B cell (primary cell): ENCODE results near the gene SSU72. TPM values are rescaled to one million over a fixed set of nuclear protein-coding genes. Genes with fewer than 3 reads are reported as not detected.

Experiments used
- ATAC-seq: fragments of 200-7000 bp; cut with Tn5 transposase; one replicate; pipeline ENCODE4 v1.10.0; 2021; ENCODE audit warnings: low read depth, mild to moderate bottlenecking, moderate number of reproducible peaks, moderate library complexity
- CTCF ChIA-PET: fragments of 350-600 bp; sonication (Branson Sonifier 250); formaldehyde crosslinking; loops from one replicate; lab custom pipeline; 2021; ENCODE audit warnings: antibody characterized with exemption, inconsistent platforms; lab: Charles Lee
- POLR2A ChIA-PET: fragments of 350-600 bp; sonication (Branson Sonifier 250); formaldehyde crosslinking; loops from one replicate; lab custom pipeline; 2021; ENCODE audit warnings: antibody characterized with exemption; lab: Charles Lee
- DNase-seq: peaks from one replicate; pipeline ENCODE4 v3.0.0; 2013
- H2AFZ ChIP-seq: 2 replicates; pipeline ENCODE4 v1.6.1; 2012; ENCODE audit warnings: mild to moderate bottlenecking, low read depth, low read length; ENCODE audit not compliant: insufficient read depth, poor library complexity, severe bottlenecking
- H3K27ac ChIP-seq, 2 donors: 1 replicate in 1 of 2; 2 replicates in 1 of 2; pipeline ENCODE4 v1.5.1; 2012 to 2013; ENCODE audit warnings: low read length in 2 of 2, mild to moderate bottlenecking in 2 of 2, moderate library complexity in 1 of 2
- H3K27me3 ChIP-seq, 4 experiments: fragments of 200-600 bp in 1 of 4; sonication (generic) in 1 of 4; replicated peaks in 1 of 4; 1 replicate in 2 of 4; 2 replicates in 2 of 4; pipeline versions ENCODE4 v1.6.1 to v1.7.0; 2013 to 2016; ENCODE audit warnings: low read length in 3 of 4, mild to moderate bottlenecking in 2 of 4, mixed read lengths in 1 of 4, moderate library complexity in 1 of 4; ENCODE audit not compliant: insufficient read depth in 4 of 4, control insufficient read depth in 3 of 4; ENCODE audit errors: control extremely low read depth in 1 of 4
- H3K36me3 ChIP-seq, 2 experiments: replicated peaks in 1 of 2; 1 replicate in 1 of 2; 2 replicates in 1 of 2; pipeline versions ENCODE4 v1.6.1 to v1.7.1; 2013; ENCODE audit warnings: low read length in 1 of 2; ENCODE audit not compliant: insufficient read depth in 2 of 2, control insufficient read depth in 1 of 2; ENCODE audit errors: control extremely low read depth in 1 of 2, extremely low read depth in 1 of 2
- H3K4me1 ChIP-seq, 2 donors: fragments of 200-600 bp in 1 of 2; sonication (generic) in 1 of 2; 1 replicate in 1 of 2; 2 replicates in 1 of 2; pipeline versions ENCODE4 v1.5.1 to v1.6.1; 2013 to 2017; ENCODE audit warnings: low read length in 2 of 2; ENCODE audit not compliant: control insufficient read depth in 2 of 2, insufficient read depth in 2 of 2
- H3K4me2 ChIP-seq: replicated peaks from 2 replicates; pipeline ENCODE3; 2012; ENCODE audit warnings: mild to moderate bottlenecking, low read depth, low read length; ENCODE audit not compliant: poor library complexity, severe bottlenecking
- H3K4me3 ChIP-seq, 5 experiments: fragments of 200-600 bp in 1 of 5; sonication (generic) in 1 of 5; 1 replicate in 3 of 5; 2 replicates in 2 of 5; pipeline versions ENCODE4 v1.5.1 to v1.7.0; 2011 to 2016; ENCODE audit warnings: low read length in 4 of 5, mild to moderate bottlenecking in 4 of 5, low read depth in 2 of 5, control low read depth in 1 of 5, moderate library complexity in 1 of 5; ENCODE audit not compliant: insufficient read depth in 1 of 5; ENCODE audit errors: control extremely low read depth in 1 of 5, extremely low read depth in 1 of 5
- H3K79me2 ChIP-seq: fragments of 200-600 bp; sonication (generic); one replicate; pipeline ENCODE4 v1.6.0; 2016; ENCODE audit warnings: low read length; ENCODE audit not compliant: control insufficient read depth, insufficient read depth
- H3K9ac ChIP-seq: fragments of 200-600 bp; sonication (generic); 2 replicates; pipeline ENCODE4 v1.6.1; 2017; ENCODE audit warnings: mild to moderate bottlenecking, low read length, moderate library complexity
- H3K9me3 ChIP-seq, 3 donors: one replicate each; pipeline versions ENCODE4 v1.6.1 to v1.7.1; 2013; ENCODE audit warnings: low read length in 2 of 3; ENCODE audit not compliant: control insufficient read depth in 2 of 3, insufficient read depth in 1 of 3; ENCODE audit errors: control extremely low read depth in 1 of 3
- H4K20me1 ChIP-seq: 2 replicates; pipeline ENCODE4 v1.6.0; 2012; ENCODE audit warnings: mild to moderate bottlenecking, low read length; ENCODE audit not compliant: insufficient read depth, control insufficient read depth, poor library complexity, severe bottlenecking
- H3K27ac Mint-ChIP-seq: one replicate; pipeline ENCODE4 v1.8.0; 2021; ENCODE audit warnings: mixed read lengths
- H3K27me3 Mint-ChIP-seq: one replicate; pipeline ENCODE4 v1.8.0; 2021; ENCODE audit warnings: mixed read lengths
- H3K4me1 Mint-ChIP-seq: one replicate; pipeline ENCODE4 v1.8.0; 2021; ENCODE audit warnings: mixed read lengths
- H3K4me3 Mint-ChIP-seq: one replicate; pipeline ENCODE4 v1.8.0; 2021; ENCODE audit warnings: mixed read lengths
- H3K9me3 Mint-ChIP-seq: one replicate; pipeline ENCODE4 v1.8.0; 2022; ENCODE audit warnings: mixed read lengths; ENCODE audit not compliant: insufficient read depth
- EZH2 ChIP-seq: IDR thresholded peaks from 2 replicates; pipeline ENCODE4 v1.6.1; 2012; ENCODE audit warnings: borderline replicate concordance, low read depth, mild to moderate bottlenecking, moderate library complexity, low read length; ENCODE audit not compliant: insufficient read depth, poor library complexity, severe bottlenecking
- WGBS: methylation state at CpG from one replicate; pipeline ENCODE4 v1.1.5; 2013; ENCODE audit warnings: missing lambda C conversion rate; ENCODE audit not compliant: insufficient coverage; 5-methylcytosine and 5-hydroxymethylcytosine counted together
- intact Hi-C: fragments of 100-400 bp; cut with micrococcal nuclease; formaldehyde crosslinking; loops from one replicate; pipeline ENCODE4 v1.10.0; 2022
- polyA plus RNA-seq: library from polyadenylated mRNA; depleted of rRNA; stranded (reverse); fragments of >200 nt; gene quantifications from 2 replicates; pipeline ENCODE4 v1.2.3, GENCODE V29; 2012
- total RNA-seq, 2 donors: library from RNA; stranded (reverse); fragments of 120-200 nt in 1 of 2; gene quantifications; 1 replicate in 1 of 2; 2 replicates in 1 of 2; pipeline versions ENCODE4 v1.2.3 to v1.2.4, GENCODE V29; 2013 to 2022
- TF ChIP-seq, protein P1 (sequence below): fragments of 200-600 bp; IDR thresholded peaks from one replicate; pipeline ENCODE4 v1.8.0; 2022; ENCODE audit warnings: antibody characterized with exemption, mild to moderate bottlenecking

Gene SSU72
- total and polyA plus RNA-seq, 2 donors (not counting 1 experiment from before 2014, with no cell fraction given), result 86.8 to 112 TPM

DNA sequence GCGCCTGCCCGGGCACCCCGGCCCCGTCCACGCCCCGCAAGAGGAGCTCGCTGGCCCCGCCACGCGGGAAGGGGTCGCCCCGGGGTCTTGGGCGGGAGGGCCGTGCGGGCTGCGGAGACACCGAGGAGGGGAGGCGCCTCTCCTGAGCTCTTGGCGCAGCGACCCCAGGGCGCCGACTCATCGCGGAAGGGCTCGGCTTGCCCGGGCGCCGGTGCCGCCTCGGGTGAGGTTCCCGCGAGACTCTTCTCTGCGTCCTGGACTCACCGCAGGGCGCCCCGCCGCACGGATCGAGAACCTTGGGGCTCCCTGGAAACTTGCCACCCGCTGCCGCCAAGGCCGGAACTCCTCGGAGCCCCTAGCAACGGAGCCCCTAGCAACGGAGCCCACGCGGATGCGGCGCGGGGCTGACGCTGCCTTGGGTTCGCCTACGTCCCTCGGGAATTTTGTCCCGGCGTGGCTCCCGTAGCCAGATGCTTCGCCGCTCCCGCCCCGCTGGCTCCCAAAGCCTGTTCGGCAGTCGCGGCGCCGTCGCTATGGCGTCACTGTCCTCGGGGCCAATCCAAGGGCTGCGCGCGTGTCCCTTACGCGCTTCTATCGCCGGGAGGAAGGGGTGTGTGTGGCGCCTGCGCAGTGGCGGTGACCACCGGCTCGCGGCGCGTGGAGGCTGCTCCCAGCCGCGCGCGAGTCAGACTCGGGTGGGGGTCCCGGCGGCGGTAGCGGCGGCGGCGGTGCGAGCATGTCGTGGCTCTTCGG lies 63.0 kb downstream of the SSU72 start, which contains the start of gene ATAD3A:
Gene ATAD3A, plus strand, starts transcription at position 630 of the 753 bp plus-strand sequence. Its CDS starts 107 bp downstream, at position 737.
- H3K36me3 ChIP-seq, result no peaks in the 10 kb centered on the region

More for the DNA sequence above, 63.0 kb downstream of the SSU72 start, which contains the start of gene ATAD3A:
- H4K20me1 ChIP-seq, result no peaks in the 10 kb centered on the region
- H3K4me3 ChIP-seq, result peak within 1 kb of the TSS; percentile 47 to 92 (median 87)
- ChIA-PET POLR2A (interaction anchor here (0.6 to 0.7 kb wide), 2 partner anchors 220 to 414 kb away, joined by 3 read pairs; no protein-coding TSS in a partner anchor), CTCF (no interaction called here)
- H3K27ac ChIP-seq, result peak within 1 kb of the TSS; percentile 90 to 94
- H3K27ac Mint-ChIP-seq, result peak within 1 kb of the TSS; percentile 94
- peak within 1 kb of the TSS; percentile 95 for H3K4me3 Mint-ChIP-seq
- no peaks in the 10 kb centered on the region for H3K27me3 Mint-ChIP-seq
- under 1% methylated on average over 99 of the region's 99 CpGs for WGBS
- H3K4me2 ChIP-seq, result peak within 1 kb of the TSS; percentile 93
- H3K27me3 ChIP-seq, result no peaks in the 10 kb centered on the region
- no peak for TF ChIP-seq EZH2
- TF ChIP-seq, protein P1, sequence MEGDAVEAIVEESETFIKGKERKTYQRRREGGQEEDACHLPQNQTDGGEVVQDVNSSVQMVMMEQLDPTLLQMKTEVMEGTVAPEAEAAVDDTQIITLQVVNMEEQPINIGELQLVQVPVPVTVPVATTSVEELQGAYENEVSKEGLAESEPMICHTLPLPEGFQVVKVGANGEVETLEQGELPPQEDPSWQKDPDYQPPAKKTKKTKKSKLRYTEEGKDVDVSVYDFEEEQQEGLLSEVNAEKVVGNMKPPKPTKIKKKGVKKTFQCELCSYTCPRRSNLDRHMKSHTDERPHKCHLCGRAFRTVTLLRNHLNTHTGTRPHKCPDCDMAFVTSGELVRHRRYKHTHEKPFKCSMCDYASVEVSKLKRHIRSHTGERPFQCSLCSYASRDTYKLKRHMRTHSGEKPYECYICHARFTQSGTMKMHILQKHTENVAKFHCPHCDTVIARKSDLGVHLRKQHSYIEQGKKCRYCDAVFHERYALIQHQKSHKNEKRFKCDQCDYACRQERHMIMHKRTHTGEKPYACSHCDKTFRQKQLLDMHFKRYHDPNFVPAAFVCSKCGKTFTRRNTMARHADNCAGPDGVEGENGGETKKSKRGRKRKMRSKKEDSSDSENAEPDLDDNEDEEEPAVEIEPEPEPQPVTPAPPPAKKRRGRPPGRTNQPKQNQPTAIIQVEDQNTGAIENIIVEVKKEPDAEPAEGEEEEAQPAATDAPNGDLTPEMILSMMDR, result no peak
- no peaks in the 10 kb centered on the region for H3K9me3 ChIP-seq
- intact Hi-C loops, result loop anchor here (1.0 to 2.0 kb wide), 3 partner anchors 40 to 104 kb away; partner anchors contain the start of genes ATAD3B, MIB2 and SSU72
- peak within 1 kb of the TSS; percentile 76 for H2AFZ ChIP-seq
- H3K9me3 Mint-ChIP-seq, result no peaks in the 10 kb centered on the region
- H3K79me2 ChIP-seq, result peaks cover 12% of the 10 kb centered on the region
- peaks cover 6 to 10% of the 10 kb centered on the region in 2 donors for H3K4me1 ChIP-seq
- peak; percentile 94 for ATAC-seq
- peak within 1 kb of the TSS; percentile 69 for H3K9ac ChIP-seq
- peaks cover 13% of the 10 kb centered on the region for H3K4me1 Mint-ChIP-seq
- DNase-seq, result peak; percentile 97
